RWPE1 (cell line): ENCODE data around the gene FAM149A.

Experiments used
- CTCF ChIA-PET: fragments of 350-600 bp; sonication (Branson Sonifier 250); formaldehyde crosslinking; extraction: SDS; loops from one replicate; lab custom pipeline; 2021; lab: Yijun Ruan, JAX
- POLR2A ChIA-PET: fragments of 400-600 bp; formaldehyde crosslinking; extraction: SDS; loops from one replicate; lab custom pipeline; 2020; ENCODE audit warnings: antibody characterized with exemption; ENCODE audit not compliant: low non-redundant PET; lab: Yijun Ruan, JAX
- DNase-seq: peaks from one replicate; pipeline ENCODE4 v3.0.0; 2012; ENCODE audit warnings: low spot score
- H3K27ac ChIP-seq: fragments of 450-650 bp; 2 replicates; pipeline ENCODE4 v1.5.1; 2017
- TF ChIP-seq, protein P1 (sequence below): fragments of 450-650 bp; conservative IDR thresholded peaks from 2 replicates; pipeline ENCODE4 v1.5.1; 2017; ENCODE audit warnings: low read depth, mild to moderate bottlenecking

The FAM149A gene

DNA sequence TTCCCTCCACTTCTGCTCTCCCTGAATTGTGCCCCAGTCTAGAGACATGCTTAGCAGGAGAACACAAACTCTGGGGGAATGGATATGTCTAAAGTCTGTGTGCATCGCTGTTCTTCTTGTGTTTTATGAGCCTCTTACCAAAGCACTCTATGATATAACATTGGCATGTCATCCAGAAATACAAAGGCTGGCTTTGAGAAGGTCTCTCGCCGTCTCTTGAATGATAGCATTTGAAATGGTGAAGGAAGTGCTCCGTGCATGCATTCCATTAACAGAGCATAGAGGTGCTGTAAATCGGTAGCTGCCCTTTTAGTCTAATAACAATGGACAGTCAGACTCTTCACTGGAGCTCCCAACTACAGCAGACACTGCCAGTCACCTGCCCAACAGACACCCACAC, 7.1 kb upstream of the FAM149A start:
- H3K27ac ChIP-seq: no peak overlapping the region
- ChIA-PET POLR2A (no interaction called here), CTCF (no interaction called here)
- TF ChIP-seq, protein P1, sequence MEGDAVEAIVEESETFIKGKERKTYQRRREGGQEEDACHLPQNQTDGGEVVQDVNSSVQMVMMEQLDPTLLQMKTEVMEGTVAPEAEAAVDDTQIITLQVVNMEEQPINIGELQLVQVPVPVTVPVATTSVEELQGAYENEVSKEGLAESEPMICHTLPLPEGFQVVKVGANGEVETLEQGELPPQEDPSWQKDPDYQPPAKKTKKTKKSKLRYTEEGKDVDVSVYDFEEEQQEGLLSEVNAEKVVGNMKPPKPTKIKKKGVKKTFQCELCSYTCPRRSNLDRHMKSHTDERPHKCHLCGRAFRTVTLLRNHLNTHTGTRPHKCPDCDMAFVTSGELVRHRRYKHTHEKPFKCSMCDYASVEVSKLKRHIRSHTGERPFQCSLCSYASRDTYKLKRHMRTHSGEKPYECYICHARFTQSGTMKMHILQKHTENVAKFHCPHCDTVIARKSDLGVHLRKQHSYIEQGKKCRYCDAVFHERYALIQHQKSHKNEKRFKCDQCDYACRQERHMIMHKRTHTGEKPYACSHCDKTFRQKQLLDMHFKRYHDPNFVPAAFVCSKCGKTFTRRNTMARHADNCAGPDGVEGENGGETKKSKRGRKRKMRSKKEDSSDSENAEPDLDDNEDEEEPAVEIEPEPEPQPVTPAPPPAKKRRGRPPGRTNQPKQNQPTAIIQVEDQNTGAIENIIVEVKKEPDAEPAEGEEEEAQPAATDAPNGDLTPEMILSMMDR: no peak
- no peak for DNase-seq

DNA sequence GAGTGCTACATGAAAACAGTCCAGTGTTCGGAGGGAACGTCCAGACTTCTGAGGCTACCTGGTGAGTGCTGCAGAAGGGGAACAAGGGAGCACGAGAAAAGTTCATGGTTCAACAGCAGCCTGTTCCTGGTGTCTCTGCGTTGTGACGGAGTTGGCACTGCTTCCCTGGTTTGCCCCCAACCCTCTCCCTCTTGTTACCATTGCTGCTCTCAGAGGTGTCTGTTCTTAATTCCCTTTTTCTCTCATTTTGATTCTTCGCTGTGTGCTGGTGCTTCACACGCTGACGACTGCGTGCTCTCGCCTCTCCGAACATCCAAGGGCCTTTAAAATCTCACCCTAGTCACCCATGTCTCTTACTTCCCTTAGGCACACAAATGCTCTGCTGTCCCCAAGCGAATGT, 1.6 kb upstream of the FAM149A start:
- no peak overlapping the region for H3K27ac ChIP-seq
- DNase-seq: no peak
- TF ChIP-seq, protein P1: no peak
- POLR2A ChIA-PET: no interaction called here
- CTCF ChIA-PET: no interaction called here

DNA sequence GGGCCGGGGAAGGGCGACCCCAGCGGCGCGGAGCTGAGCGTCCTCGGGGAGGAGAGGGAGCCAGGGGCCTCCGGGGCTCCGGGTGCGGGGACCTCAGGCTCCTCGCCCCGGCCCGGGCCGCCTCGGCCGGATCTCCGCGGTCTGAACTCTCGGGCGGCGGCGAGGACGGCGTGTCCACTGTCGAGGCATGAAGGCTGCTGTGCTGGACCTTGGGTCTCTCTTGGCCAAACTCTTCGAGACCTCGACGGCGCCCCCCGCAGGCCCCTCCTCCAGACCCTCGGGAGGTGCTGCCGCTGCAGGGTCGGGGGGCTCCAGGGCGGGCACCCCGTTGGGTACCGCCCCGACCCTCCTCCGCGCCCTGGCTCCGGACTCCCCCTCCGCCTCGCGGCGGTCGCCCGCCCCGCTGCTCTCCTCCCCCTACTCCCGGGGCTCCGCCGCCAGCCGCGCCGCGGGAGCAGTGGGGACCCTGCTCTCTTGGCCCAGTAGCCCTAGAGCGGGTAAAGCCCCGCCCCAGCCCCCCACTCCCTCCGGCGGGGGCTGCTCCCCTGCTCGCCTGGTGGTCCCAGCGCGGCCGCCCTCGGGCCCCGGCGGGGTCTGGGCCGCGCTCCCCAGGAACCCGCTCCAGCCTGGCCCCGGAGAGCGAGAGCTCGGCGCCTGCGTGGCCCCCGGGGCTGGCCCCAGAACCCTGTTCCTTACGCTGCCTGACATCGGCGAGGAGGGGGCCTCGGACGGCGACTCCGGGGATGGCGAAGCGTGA, 564 bp downstream of the FAM149A start:
- ChIA-PET POLR2A (no interaction called here), CTCF (interaction anchor here (0.6 to 0.7 kb wide), 3 partner anchors 12 to 550 kb away, joined by 3 to 4 read pairs (median 3); no protein-coding TSS in a partner anchor)
- no peak overlapping the region for H3K27ac ChIP-seq
- TF ChIP-seq, protein P1: no peak
- peak; percentile 8 for DNase-seq

DNA sequence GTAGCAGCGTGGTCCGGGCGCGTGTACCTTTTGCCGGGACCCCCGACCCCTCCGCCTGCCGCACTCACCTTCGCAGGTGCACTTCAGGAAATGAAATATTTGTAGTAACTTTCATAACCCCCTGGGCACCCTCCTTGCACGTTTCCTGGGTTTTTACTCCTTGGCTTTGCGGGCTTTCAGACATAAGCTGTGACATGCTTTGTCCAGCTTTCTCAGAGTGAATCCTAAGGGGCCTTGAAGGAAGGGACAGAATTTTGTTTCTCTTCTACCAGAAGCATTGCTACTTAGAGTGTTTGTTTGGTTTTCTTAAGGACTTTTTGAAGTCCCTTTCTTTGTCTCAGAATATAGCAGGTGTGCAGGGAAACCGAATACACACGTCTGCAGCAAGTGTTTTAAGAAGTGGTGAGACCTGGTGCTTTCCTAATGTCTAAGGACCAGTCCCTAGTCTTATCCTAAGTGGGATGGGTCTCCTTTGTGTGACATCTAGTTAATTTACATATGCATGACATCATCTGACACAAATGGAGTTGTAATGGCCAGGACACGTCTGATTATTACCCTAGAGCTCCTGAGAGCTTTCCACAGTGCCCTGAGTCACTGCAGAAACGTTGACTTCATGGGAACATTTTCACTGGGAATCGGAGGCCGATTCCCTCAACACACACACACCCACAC, 1.3 kb downstream of the FAM149A start:
- no peak for DNase-seq
- TF ChIP-seq, protein P1: no peak
- no peak overlapping the region for H3K27ac ChIP-seq
- ChIA-PET POLR2A (no interaction called here), CTCF (interaction anchor here (0.7 kb wide), 1 partner anchor 68 kb away, joined by 4 read pairs; no protein-coding TSS in a partner anchor)

DNA sequence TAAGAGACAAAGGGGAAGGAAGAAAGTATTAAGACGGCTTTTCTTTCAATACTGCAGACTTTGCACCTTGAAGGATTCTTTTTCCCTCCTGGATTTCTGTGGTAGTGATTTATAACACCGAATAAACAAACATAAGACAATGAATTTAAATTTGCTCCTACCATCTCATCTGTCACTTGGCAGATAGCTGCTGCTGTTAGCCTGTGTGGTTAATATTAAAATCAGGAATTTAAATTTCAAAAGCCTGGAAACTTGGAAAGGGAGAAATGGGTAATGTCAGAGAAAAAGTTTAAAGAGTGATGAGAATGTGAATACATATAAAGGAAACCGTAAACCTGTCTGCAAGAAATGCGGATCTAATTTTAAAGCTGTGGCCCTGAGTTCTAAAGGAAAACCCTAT, 3.4 kb downstream of the FAM149A start:
- TF ChIP-seq, protein P1: no peak
- H3K27ac ChIP-seq: no peak overlapping the region
- ChIA-PET CTCF (no interaction called here), POLR2A (no interaction called here)
- no peak for DNase-seq

DNA sequence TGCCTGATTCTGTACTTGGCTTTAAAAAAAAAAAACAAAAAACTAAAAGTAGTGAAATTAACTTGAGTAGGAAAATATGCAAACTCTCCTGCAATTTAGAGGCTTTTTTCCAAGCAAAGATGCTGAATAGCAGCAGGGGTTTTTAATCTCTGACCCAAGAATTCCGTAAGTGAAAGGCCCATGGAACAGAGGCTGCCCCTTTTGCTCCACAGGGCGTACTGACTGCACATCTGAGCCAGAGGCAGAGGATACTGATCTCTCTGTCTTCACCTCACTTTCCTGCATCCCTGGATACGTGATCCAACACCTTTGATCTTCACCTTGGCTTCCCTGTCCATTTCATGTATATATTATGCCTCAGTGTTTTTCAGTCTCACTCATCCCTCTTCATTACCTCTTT, 3.9 kb downstream of the FAM149A start:
- TF ChIP-seq, protein P1: no peak
- POLR2A ChIA-PET: no interaction called here
- CTCF ChIA-PET: interaction anchor here (0.6 kb wide), 1 partner anchor 29 kb away, joined by 6 read pairs; no protein-coding TSS in a partner anchor
- no peak for DNase-seq
- H3K27ac ChIP-seq: no peak overlapping the region
